Keratinocyte (primary cell): ENCODE results near the gene COL4A6. TPM values are rescaled to one million over a fixed set of nuclear protein-coding genes. Genes with fewer than 3 reads are reported as not detected.

ENCODE experiments used
- DNase-seq: peaks from one replicate; pipeline ENCODE4 v3.0.0-alpha.2; 2011; ENCODE audit warnings: low read depth, missing footprints, low spot score
- FAIRE-seq: peaks from 2 replicates; lab custom pipeline; 2011; peaks lifted over from hg19 to GRCh38; lab: Jason Lieb, UNC
- H2AFZ ChIP-seq: 2 replicates; pipeline ENCODE4 v1.6.0; 2012; ENCODE audit warnings: low read length, control low read depth, inconsistent platforms; ENCODE audit not compliant: control insufficient read depth
- H3K27ac ChIP-seq: 2 replicates; pipeline ENCODE4 v1.5.1; 2011; ENCODE audit warnings: low read length; ENCODE audit not compliant: control insufficient read depth, insufficient read depth
- H3K27me3 ChIP-seq: 3 replicates; pipeline ENCODE4 v1.6.0; 2011; ENCODE audit warnings: low read length; ENCODE audit not compliant: control insufficient read depth, insufficient read depth; ENCODE audit errors: extremely low read depth
- H3K36me3 ChIP-seq, 2 experiments: 2 replicates in 1 of 2; 3 replicates in 1 of 2; pipeline ENCODE4 v1.5.1; 2011; ENCODE audit warnings: low read length in 2 of 2, mild to moderate bottlenecking in 1 of 2; ENCODE audit not compliant: control insufficient read depth in 2 of 2, insufficient read depth in 2 of 2; ENCODE audit errors: extremely low read depth in 1 of 2
- H3K4me1 ChIP-seq: 3 replicates; pipeline ENCODE4 v1.5.1; 2011; ENCODE audit warnings: low read length; ENCODE audit not compliant: control insufficient read depth, insufficient read depth; ENCODE audit errors: extremely low read depth
- H3K4me2 ChIP-seq: 3 replicates; pipeline ENCODE4 v1.6.0; 2011; ENCODE audit warnings: low read depth, low read length; ENCODE audit not compliant: control insufficient read depth, insufficient read depth; ENCODE audit errors: extremely low read depth
- H3K4me3 ChIP-seq, 3 experiments: fragments of 200-600 bp in 1 of 3; sonication (generic) in 1 of 3; 2 replicates in 2 of 3; 3 replicates in 1 of 3; pipeline ENCODE4 v1.5.1; 2011 to 2016; ENCODE audit warnings: low read length in 3 of 3, mild to moderate bottlenecking in 3 of 3, control low read depth in 2 of 3, inconsistent platforms in 1 of 3, low read depth in 1 of 3, mixed read lengths in 1 of 3, mixed run types in 1 of 3, moderate library complexity in 1 of 3; ENCODE audit not compliant: control insufficient read depth in 2 of 3, insufficient read depth in 2 of 3; ENCODE audit errors: extremely low read depth in 1 of 3
- H3K79me2 ChIP-seq: 2 replicates; pipeline ENCODE4 v1.6.0; 2012; ENCODE audit warnings: low read length; ENCODE audit not compliant: control insufficient read depth, insufficient read depth
- H3K9ac ChIP-seq: 3 replicates; pipeline ENCODE4 v1.6.0; 2011; ENCODE audit warnings: low read length; ENCODE audit not compliant: control insufficient read depth, insufficient read depth; ENCODE audit errors: extremely low read depth
- H3K9me1 ChIP-seq: 3 replicates; pipeline ENCODE4 v1.6.0; 2011; ENCODE audit warnings: low read length; ENCODE audit not compliant: control insufficient read depth, insufficient read depth; ENCODE audit errors: extremely low read depth
- H3K9me3 ChIP-seq: 2 replicates; pipeline ENCODE4 v1.5.1; 2012; ENCODE audit warnings: low read depth, low read length; ENCODE audit not compliant: control insufficient read depth
- H4K20me1 ChIP-seq: 3 replicates; pipeline ENCODE4 v1.6.0; 2011; ENCODE audit warnings: low read length; ENCODE audit not compliant: control insufficient read depth, insufficient read depth; ENCODE audit errors: extremely low read depth
- EZH2 ChIP-seq: IDR thresholded peaks from one replicate; pipeline ENCODE4 v1.6.1; 2012; ENCODE audit warnings: inconsistent platforms, mild to moderate bottlenecking, low read length, moderate library complexity
- dilution Hi-C: fragments of 300-500 bp; cut with MboI; formaldehyde crosslinking; loops from one replicate; pipeline ENCODE4 v1.7.0; 2020; ENCODE audit warnings: low sequenced_read_pairs; ENCODE audit not compliant: extremely low pct_ligation_motif_present
- polyA plus RNA-seq, 5 experiments: library from polyadenylated mRNA; depleted of rRNA in 3 of 5; stranded (reverse) in 3 of 5; stranded (forward) in 1 of 5; unstranded in 1 of 5; fragments of >200 nt; gene quantifications; 1 replicate in 1 of 5; 2 replicates in 3 of 5; 3 replicates in 1 of 5; pipeline versions ENCODE4 v1.2.1 to v1.2.3, GENCODE V29; 2011 to 2012; ENCODE audit warnings: missing spikeins in 2 of 5, low read depth in 1 of 5, low replicate concordance in 1 of 5
- TF ChIP-seq, protein P1 (sequence below), 3 experiments: IDR thresholded peaks in 1 of 3; conservative IDR thresholded peaks in 1 of 3; optimal IDR thresholded peaks in 1 of 3; 2 replicates in 2 of 3; 3 replicates in 1 of 3; pipeline versions ENCODE3 to v1.5.1; 2011; ENCODE audit warnings: low read length in 3 of 3, mild to moderate bottlenecking in 3 of 3, moderate library complexity in 2 of 3, control low read depth in 1 of 3, inconsistent platforms in 1 of 3; ENCODE audit not compliant: insufficient read depth in 2 of 3; ENCODE audit errors: extremely low read depth in 1 of 3

COL4A6 gene
- polyA plus RNA-seq, 1 donor (not counting 4 experiments of a cell fraction or from before 2014, with no cell fraction given): 18.8 TPM

- FAIRE-seq: peak; percentile 79
- DNase-seq: peak; percentile 85
- peak overlapping the region; percentile 3 to 54 (median 27) for H3K4me3 ChIP-seq
Measured at GRCh38 chrX:108399418-108400165, 38.6 kb downstream of the COL4A6 start.

DNA sequence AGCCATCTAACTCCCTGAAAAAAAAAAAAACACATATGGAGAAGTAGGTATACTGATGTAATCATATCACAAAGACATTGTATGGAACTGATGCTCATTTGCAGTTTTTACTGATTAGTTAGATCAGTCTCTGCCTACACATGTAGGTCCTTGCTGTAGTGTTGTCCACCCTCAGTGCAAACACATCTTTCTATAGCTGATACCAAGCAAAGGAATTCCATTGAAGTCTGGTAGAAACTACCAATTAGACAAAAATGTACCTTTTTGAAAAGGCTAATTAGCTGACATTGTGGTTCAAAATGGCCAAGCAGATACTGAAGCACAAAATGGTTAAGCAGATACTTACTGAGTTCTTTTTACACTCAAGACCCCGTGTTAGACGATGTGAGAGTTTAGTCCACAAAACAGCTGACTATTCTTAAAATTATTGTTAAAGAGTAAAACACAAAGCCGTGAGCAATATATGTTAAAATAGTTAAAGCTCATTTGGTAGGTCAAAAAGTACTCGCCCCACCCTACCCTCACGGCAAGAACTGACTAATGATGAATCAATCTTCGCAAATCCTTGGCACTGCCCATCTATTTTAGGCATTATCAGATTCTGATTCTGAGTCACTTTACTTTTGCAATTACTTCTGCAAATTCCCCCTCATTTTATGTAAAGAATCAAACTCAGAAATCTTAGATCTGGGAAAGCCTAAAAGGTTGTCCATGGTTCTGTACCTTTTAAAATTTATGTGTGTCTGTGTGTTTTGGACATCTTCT is 40.4 kb downstream of the COL4A6 start:
- Histone ChIP-seq H3K9me1 (no peaks in the 10 kb centered on the region), H3K9me3 (no peaks in the 10 kb centered on the region), H2AFZ (no peak overlapping the region), H4K20me1 (no peaks in the 10 kb centered on the region), H3K79me2 (no peaks in the 10 kb centered on the region), H3K9ac (peak overlapping the region; percentile 80), H3K4me3 (peak overlapping the region; percentile 23 to 56 (median 51)), H3K4me1 (peaks cover 60% of the 10 kb centered on the region), H3K36me3 (no peaks in the 10 kb centered on the region), H3K27me3 (no peaks in the 10 kb centered on the region), H3K4me2 (peak overlapping the region; percentile 86), H3K27ac (peak overlapping the region; percentile 98)
- dilution Hi-C loops: no loop called here
- DNase-seq (no peak), FAIRE-seq (peak; percentile 90)
- TF ChIP-seq, protein P1, sequence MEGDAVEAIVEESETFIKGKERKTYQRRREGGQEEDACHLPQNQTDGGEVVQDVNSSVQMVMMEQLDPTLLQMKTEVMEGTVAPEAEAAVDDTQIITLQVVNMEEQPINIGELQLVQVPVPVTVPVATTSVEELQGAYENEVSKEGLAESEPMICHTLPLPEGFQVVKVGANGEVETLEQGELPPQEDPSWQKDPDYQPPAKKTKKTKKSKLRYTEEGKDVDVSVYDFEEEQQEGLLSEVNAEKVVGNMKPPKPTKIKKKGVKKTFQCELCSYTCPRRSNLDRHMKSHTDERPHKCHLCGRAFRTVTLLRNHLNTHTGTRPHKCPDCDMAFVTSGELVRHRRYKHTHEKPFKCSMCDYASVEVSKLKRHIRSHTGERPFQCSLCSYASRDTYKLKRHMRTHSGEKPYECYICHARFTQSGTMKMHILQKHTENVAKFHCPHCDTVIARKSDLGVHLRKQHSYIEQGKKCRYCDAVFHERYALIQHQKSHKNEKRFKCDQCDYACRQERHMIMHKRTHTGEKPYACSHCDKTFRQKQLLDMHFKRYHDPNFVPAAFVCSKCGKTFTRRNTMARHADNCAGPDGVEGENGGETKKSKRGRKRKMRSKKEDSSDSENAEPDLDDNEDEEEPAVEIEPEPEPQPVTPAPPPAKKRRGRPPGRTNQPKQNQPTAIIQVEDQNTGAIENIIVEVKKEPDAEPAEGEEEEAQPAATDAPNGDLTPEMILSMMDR (optimal IDR thresholded peaks at IDR 0.05 in 1 of 3, IDR thresholded peaks at IDR 0.05 in 1 of 3, conservative IDR thresholded peaks at IDR 0.05 in 1 of 3; ENCODE audit: extremely low read depth in 1 of 3, insufficient read depth in 2 of 3, low read length in 3 of 3): no peak
- TF ChIP-seq EZH2: no peak

More at GRCh38 chrX:108399418-108400165, 38.6 kb downstream of the COL4A6 start:
- Histone ChIP-seq H4K20me1 (no peaks in the 10 kb centered on the region), H3K9me1 (no peaks in the 10 kb centered on the region), H3K27ac (peak overlapping the region; percentile 98), H3K36me3 (no peaks in the 10 kb centered on the region), H3K79me2 (no peaks in the 10 kb centered on the region), H3K4me2 (peak overlapping the region; percentile 86), H2AFZ (peak overlapping the region; percentile 43), H3K9me3 (no peaks in the 10 kb centered on the region), H3K4me1 (peaks cover 60% of the 10 kb centered on the region), H3K27me3 (no peaks in the 10 kb centered on the region), H3K9ac (peak overlapping the region; percentile 78)
- dilution Hi-C loops: no loop called here
- TF ChIP-seq, protein P1 (optimal IDR thresholded peaks at IDR 0.05 in 1 of 3, IDR thresholded peaks at IDR 0.05 in 1 of 3, conservative IDR thresholded peaks at IDR 0.05 in 1 of 3; ENCODE audit: extremely low read depth in 1 of 3, insufficient read depth in 2 of 3, low read length in 3 of 3): no peak
- no peak for TF ChIP-seq EZH2
